Measurements from ENCODE around the gene MYL11. TPM values are rescaled to one million over a fixed set of nuclear protein-coding genes. Genes with fewer than 3 reads are reported as not detected.
"Not testable (repeated sequence)": the region's sequence is repeated elsewhere in the genome, so short reads cannot be mapped to it uniquely, and the experiment has no call there.

Gene MYL11, protein sequence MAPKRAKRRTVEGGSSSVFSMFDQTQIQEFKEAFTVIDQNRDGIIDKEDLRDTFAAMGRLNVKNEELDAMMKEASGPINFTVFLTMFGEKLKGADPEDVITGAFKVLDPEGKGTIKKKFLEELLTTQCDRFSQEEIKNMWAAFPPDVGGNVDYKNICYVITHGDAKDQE
- total RNA-seq (2014; rRNA removed; shearing (Covaris generic)): 1.0 TPM in 1 of 2 replicates, not detected in the other

DNA sequence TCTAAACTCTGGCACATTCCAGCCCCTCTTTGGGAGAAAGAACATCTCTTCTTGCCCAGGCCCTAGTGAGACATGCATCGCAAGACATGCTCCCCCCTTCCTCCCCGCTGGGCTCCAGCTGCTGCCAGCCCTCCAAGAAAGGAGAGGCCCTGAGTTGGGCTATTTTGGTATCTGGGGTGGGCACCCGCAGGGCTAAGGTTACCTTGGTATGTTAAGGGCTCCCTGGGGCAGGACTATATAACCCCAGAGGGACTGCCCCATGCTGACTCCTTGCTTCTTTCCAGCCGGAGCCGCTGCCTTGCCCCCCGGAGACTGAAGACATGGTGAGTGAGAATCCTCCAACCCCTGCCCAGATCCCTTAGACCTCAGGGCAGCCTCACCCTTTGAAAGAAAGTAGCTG lies at the start of gene MYL11:
TSS of gene MYL11 (plus strand) at position 265 of the 400 bp plus-strand sequence. CDS start at position 321, 56 bp downstream.
- no peak for DNase-seq (ENCODE audit: low spot score)

GRCh38 chr16:30334473-30334989 lies 40.1 kb upstream of the MYL11 start:
- DNase-seq (ENCODE audit: low spot score): peak; percentile 80

DNA sequence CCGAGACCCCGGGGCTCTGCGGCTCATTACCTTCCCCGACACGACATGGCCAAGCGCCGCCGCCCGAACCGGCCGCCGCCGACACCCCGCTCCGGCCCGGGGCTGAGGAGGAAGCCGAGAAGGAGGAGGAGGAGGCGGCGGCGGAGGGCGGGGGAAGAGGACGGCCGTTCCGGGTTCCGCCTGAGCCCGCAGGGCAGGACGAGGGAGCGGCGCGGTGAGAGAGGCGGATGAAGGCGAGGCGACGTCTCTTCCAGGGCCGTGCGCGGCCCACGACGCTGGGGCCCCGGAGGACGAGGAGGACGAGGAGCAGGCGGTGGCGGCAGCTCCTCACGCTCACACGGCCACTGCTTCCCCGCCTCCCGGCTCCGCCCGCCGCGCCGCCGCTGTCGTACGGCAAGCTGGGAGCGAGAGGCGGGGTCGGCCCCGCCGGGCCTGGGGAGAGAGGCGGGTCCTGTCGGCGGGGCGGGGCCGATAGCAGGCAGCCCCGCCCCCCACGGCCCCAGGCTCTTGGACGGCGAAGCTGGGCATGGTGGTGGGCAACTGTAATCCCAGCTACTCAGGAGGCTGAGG lies 39.5 kb upstream of the MYL11 start:
- peak; percentile 87 for DNase-seq (ENCODE audit: low spot score)

DNA sequence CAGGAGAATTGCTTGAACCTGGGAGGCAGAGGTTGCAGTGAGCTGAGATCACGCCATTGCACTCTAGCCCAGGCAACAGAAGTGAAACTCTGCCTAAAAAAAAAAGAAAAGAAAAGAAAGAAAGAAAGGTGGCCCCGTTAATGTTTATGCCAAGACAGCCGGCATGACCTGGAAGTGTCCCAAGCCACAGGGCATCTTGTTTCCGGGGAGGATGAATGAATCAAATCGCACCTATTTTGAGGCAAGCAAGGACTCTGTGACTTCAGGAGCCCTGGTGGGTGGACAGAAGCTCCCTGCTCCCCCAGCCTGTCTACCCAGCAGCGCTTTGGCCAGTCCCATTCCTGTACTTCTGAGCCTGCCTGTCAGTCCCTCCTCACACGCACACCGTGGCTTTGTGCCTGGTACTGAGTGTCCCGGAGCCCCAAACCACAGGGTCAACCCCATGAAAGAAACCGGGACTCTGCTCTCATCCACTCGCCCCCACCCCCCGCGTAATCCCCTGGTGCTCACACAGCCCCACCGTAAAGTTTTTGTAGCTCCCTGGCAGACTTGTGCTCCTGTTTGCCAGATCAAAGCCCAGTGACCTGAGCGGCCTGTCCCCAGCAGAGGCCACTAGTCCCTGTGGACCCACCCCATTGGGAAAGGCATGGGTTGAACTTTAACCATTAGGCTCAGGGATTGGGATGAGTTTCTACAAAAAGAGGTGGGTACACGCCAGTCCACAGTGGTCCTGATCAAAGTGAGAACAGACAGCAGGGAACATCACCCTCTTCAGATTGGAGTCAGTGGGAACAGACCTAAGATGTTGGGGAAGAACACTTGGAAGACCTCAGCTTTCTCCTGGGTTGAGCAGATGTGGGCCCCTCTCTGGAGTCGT lies 38.8 kb upstream of the MYL11 start:
- no peak for DNase-seq (ENCODE audit: low spot score)

DNA sequence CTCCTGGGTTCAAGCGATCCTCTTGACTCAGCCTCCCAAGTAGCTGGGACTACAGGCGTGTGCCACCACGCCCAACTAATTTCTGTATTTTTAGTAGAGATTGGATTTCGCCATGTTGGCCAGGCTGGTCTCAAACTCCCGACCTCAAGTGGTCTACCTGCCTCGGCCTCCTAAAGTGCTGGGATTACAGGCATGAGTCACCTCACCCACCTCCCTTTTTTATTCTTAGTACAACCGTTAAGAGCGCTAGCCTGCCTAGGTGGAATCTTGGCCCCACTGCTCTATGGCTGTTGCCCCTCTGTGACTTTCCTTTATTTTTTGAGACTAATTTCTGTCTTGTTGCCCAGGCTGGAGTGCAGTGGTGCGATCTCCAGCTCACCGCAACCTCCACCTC lies 36.6 kb upstream of the MYL11 start:
- DNase-seq (ENCODE audit: low spot score): not testable (repeated sequence)

DNA sequence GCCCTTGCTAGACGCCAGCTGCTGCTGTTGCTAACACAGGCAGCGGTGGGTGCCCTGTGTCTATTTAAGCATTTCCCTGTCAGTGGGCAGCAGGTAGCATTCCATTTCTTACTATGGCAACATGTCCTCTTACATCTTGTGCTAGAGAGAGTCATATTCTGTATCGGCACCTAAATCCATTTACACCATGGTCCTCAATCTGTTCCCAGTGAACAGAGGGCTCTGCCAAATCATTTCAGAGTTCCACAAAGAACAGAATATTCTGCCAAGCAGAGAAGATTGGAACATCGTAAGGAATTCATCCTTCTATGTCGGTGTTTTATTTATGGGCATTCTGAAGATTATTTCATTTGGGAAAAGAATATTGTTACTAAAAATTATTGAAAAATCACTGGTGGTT lies 35.9 kb upstream of the MYL11 start:
- DNase-seq (ENCODE audit: low spot score): not testable (repeated sequence)

DNA sequence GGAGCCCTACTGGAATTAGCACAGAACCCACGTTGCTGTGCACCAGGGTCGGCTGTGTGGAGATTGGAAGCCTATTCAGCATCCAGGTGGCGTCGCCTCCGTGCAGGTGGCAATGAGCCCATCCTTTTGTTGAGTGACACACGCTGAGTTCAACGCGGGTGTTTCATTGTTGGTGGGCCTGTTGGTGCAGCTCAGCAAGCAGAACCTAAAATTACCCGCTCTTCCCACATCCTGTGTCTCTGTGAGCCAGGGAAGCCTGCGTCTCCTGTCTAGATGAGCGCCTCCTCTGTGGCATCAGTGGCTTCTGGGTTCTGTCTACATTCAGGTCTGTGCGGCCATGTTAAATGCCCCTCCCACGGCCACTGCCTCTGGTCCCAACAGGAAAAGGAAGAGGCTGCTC lies 34.0 kb upstream of the MYL11 start:
- no peak for DNase-seq (ENCODE audit: low spot score)

GRCh38 chr16:30341971-30342370 lies 32.6 kb upstream of the MYL11 start:
- DNase-seq (ENCODE audit: low spot score): not testable (repeated sequence)

GRCh38 chr16:30342751-30343490 lies 31.7 kb upstream of the MYL11 start:
- no peak for DNase-seq (ENCODE audit: low spot score)

- not testable (repeated sequence) for DNase-seq (ENCODE audit: low spot score)
Measured at GRCh38 chr16:30343491-30343820, 31.1 kb upstream of the MYL11 start.

DNA sequence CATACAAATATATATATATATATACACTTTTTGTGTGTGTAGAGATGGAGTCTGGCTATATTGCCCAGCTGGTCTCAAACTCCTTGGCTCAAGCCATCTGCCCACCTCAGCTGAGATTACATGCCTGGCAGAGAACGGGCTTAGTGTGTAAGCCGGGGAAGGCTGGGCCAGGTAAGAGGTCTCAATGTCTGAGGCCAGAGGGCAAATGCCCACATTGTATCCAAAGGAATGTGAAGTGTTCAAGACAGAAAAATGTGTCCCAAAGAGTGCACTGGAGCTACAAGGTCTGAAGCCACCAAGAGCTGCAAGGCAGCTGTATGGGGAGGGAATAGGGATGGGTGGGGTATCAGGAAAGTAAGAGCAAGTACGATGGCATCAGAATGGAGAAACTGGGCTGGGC lies 28.3 kb upstream of the MYL11 start:
- DNase-seq (ENCODE audit: low spot score): no peak

GRCh38 chr16:30348113-30348512 lies 26.5 kb upstream of the MYL11 start:
- no peak for DNase-seq (ENCODE audit: low spot score)

DNA sequence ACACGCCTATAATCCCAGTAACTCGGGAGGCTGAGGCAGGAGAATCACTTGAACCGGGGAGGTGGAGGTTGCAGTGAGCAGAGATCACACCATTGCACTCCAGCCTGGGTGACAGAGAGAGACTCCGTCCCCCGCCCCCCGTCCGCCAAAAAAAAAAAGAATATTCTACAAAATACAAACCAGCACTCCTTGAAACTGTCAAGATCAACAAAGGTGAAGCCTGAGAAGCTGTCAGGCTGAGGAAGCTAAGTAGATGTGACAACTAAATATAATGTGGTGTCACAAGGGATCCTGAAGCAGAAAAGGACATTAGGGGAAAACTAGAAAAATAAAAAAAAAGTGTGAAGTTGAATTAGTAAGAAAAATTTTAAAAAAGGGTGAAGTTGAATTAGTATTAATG lies 25.7 kb upstream of the MYL11 start:
- no peak for DNase-seq (ENCODE audit: low spot score)

GRCh38 chr16:30349675-30350074 lies 24.9 kb upstream of the MYL11 start:
- DNase-seq (ENCODE audit: low spot score): no peak

DNA sequence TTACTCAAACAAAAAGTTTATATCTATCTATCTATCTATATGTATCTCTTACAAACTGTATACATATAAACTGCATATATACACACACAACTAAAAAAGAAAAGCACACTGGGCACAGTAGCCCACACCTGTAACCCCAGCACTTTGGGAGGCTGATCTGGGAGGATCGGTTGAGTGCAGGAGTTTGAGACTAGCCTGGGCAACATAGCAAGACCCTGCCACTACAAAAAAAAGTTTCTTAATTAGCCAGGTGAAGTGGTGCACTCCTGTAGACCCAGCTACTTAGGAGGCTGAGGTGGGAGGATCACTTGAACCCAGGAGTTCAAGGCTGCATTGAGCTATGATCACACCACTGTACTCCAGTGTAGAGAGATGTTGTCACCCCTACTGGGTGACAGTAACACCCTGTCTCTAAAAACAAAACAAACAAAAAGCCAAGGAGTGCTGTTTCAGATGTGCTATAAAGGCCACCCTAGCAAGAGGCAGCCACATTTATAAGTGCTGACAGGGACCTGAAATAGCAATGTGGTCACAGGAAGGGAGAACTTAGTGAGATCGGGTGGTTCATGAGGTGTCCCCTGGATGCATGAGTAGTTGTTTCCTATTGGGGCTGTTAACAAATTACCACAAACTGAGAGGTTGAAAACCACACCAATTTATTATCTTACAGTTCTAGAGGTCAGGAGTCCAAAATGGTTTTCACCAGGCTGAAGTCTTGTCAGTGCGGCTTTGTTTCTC lies 24.3 kb upstream of the MYL11 start:
- DNase-seq (ENCODE audit: low spot score): no peak

DNA sequence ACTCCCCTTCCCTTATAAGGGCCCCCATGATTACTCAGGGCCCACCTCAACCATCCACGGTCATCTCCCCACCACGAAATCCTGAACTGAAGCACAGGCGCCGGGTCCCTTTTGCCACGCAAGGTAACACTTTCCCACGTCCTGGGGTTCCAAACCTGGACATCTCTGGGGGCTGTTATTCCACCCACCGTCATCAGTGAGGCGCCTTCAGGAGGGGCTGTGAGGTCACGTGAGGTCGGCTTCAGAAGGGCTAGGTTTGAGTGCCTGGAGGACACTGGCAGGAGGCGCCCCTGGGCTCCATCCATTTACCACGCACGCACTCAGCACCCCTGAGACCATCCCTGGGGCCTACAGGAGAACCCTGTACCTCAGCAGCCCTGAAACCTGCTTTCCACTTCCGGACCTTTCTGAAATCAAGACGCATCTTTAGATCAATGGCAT lies 23.6 kb upstream of the MYL11 start:
- DNase-seq (ENCODE audit: low spot score): no peak

- DNase-seq (ENCODE audit: low spot score): no peak
Measured at GRCh38 chr16:30351586-30352419, 22.8 kb upstream of the MYL11 start.

DNA sequence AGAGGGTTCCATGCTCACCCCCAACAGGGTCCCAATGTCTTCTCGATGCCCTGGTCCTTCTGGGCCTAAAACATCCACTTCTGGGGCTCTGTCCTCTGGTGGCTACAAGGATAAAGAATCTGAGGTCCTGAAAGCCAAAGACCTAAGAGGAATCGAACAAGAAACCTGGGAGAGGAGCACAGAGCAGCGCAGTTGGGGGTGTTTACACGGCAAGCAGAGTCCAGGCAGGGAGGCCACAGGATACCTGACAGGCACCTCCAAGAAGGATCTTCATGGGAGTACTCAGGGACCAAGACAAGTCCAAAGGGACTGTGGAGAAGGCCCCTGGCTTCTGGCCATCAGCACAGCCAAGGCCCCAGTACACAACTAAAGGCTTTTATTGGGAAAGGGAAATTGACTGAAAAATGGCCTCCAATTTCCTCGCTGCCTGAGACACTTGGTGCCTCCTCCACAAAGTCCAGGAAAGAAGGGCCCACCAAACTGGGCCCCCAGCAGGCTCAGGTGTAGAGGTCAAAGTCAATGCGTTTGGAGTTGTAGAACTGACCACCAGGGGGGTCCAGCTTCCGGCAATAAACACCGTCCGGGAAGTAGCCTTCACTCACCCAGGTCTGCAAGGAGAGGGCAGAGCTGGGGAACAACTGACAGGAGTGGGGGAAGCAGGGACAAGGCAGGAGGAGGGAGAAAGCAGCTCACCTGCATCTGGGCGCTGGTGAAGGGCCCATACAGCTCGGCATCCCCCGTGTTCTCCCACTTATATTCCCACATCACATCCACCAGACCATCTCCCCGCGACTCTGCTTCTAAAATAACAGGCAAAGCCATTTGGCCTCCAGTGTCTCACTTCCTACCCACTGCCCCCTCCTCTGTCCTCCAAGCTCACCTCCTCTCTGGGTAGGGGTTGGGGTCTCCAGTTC lies 21.9 kb upstream of the MYL11 start:
- DNase-seq (ENCODE audit: low spot score): no peak
